ENCODE measurements around the gene ANKRD24.

ANKRD24 gene

GRCh38 chr19:4225885-4226284, 43.4 kb downstream of the ANKRD24 start:
- H3K27me3 ChIP-seq (ENCODE audit: control insufficient read depth in 1 of 2, insufficient read depth in 1 of 2, low read length in 2 of 2), result peaks cover 0 to 44% of the 10 kb centered on the region in 2 experiments
- no peak overlapping the region for H2BK12ac ChIP-seq (ENCODE audit: low read length in 2 of 2)
- no peak overlapping the region for H3K18ac ChIP-seq (ENCODE audit: low read depth in 1 of 2, low read length in 2 of 2)
- H3K9me3 ChIP-seq (ENCODE audit: control insufficient read depth, low read length), result no peaks in the 10 kb centered on the region
- H3K14ac ChIP-seq (ENCODE audit: low read length in 2 of 2), result no peak overlapping the region
- no peak overlapping the region for H3K4me3 ChIP-seq (ENCODE audit: insufficient read depth in 1 of 2, low read depth in 1 of 2, low read length in 2 of 2)
- no peak for DNase-seq
- no peak overlapping the region for H3K4me2 ChIP-seq (ENCODE audit: low read length, poor library complexity, severe bottlenecking)
- H3K4ac ChIP-seq (ENCODE audit: low read depth in 1 of 2, low read length in 2 of 2), result no peak overlapping the region
- WGBS, result 86% methylated on average over 8 of the region's 8 CpGs
- no peak overlapping the region for H4K91ac ChIP-seq (ENCODE audit: low read length)
- H3K23ac ChIP-seq (ENCODE audit: low read length in 2 of 2), result no peak overlapping the region
- H2BK5ac ChIP-seq (ENCODE audit: low read depth, low read length, poor library complexity, severe bottlenecking), result no peak overlapping the region
- no peak overlapping the region for H2BK120ac ChIP-seq (ENCODE audit: low read depth, low read length)
- H2AFZ ChIP-seq (ENCODE audit: low read depth, low read length), result no peak overlapping the region
- peak overlapping the region; percentile 55 for H2BK15ac ChIP-seq (ENCODE audit: low read depth, poor library complexity, severe bottlenecking)
- H4K8ac ChIP-seq (ENCODE audit: low read length), result no peak overlapping the region
- H2AK5ac ChIP-seq (ENCODE audit: low read length, severe bottlenecking), result no peak overlapping the region
- no peak overlapping the region for H3K9ac ChIP-seq (ENCODE audit: low read length)
- no peaks in the 10 kb centered on the region for H3K36me3 ChIP-seq (ENCODE audit: control insufficient read depth in 1 of 2, insufficient read depth in 2 of 2, low read depth in 1 of 2, low read length in 2 of 2)
- H3K27ac ChIP-seq (ENCODE audit: low read length, poor library complexity, severe bottlenecking), result no peak overlapping the region
- no peaks in the 10 kb centered on the region for H3K79me1 ChIP-seq (replicated peaks; ENCODE audit: low read length, poor library complexity, severe bottlenecking)
- H3K4me1 ChIP-seq (ENCODE audit: control insufficient read depth, insufficient read depth, low read depth, low read length), result peaks cover 15% of the 10 kb centered on the region

- Histone ChIP-seq H3K14ac (ENCODE audit: low read length in 2 of 2) (peak overlapping the region in 1 of 2 experiments; percentile 31), H3K4me3 (ENCODE audit: insufficient read depth in 1 of 2, low read depth in 1 of 2, low read length in 2 of 2) (no peak overlapping the region), H3K27ac (ENCODE audit: low read length, poor library complexity, severe bottlenecking) (no peak overlapping the region), H3K18ac (ENCODE audit: low read depth in 1 of 2, low read length in 2 of 2) (no peak overlapping the region), H3K9me3 (ENCODE audit: control insufficient read depth, low read length) (no peaks in the 10 kb centered on the region), H2BK15ac (ENCODE audit: low read depth, poor library complexity, severe bottlenecking) (no peak overlapping the region), H2BK12ac (ENCODE audit: low read length in 2 of 2) (peak overlapping the region; percentile 38), H2AK5ac (ENCODE audit: low read length, severe bottlenecking) (peak overlapping the region; percentile 1), H3K4ac (ENCODE audit: low read depth in 1 of 2, low read length in 2 of 2) (peak overlapping the region in 1 of 2 experiments; percentile 49), H3K4me2 (ENCODE audit: low read length, poor library complexity, severe bottlenecking) (no peak overlapping the region), H2AFZ (ENCODE audit: low read depth, low read length) (no peak overlapping the region), H3K27me3 (ENCODE audit: control insufficient read depth in 1 of 2, insufficient read depth in 1 of 2, low read length in 2 of 2) (peaks cover 0 to 39% of the 10 kb centered on the region in 2 experiments), H3K9ac (ENCODE audit: low read length) (no peak overlapping the region), H4K91ac (ENCODE audit: low read length) (no peak overlapping the region), H2BK5ac (ENCODE audit: low read depth, low read length, poor library complexity, severe bottlenecking) (no peak overlapping the region), H4K8ac (ENCODE audit: low read length) (no peak overlapping the region), H3K79me1 (replicated peaks; ENCODE audit: low read length, poor library complexity, severe bottlenecking) (no peaks in the 10 kb centered on the region), H3K4me1 (ENCODE audit: control insufficient read depth, insufficient read depth, low read depth, low read length) (peaks cover 13% of the 10 kb centered on the region), H3K23ac (ENCODE audit: low read length in 2 of 2) (no peak overlapping the region), H2BK120ac (ENCODE audit: low read depth, low read length) (no peak overlapping the region), H3K36me3 (ENCODE audit: control insufficient read depth in 1 of 2, insufficient read depth in 2 of 2, low read depth in 1 of 2, low read length in 2 of 2) (no peaks in the 10 kb centered on the region)
- DNase-seq, result no peak
Measured at GRCh38 chr19:4227771-4228170, 45.3 kb downstream of the ANKRD24 start.

GRCh38 chr19:4228765-4229178, 46.3 kb downstream of the ANKRD24 start:
- peak overlapping the region; percentile 63 for H4K8ac ChIP-seq (ENCODE audit: low read length)
- H2BK15ac ChIP-seq (ENCODE audit: low read depth, poor library complexity, severe bottlenecking), result peak overlapping the region; percentile 37
- no peak overlapping the region for H2BK5ac ChIP-seq (ENCODE audit: low read depth, low read length, poor library complexity, severe bottlenecking)
- peak overlapping the region in 1 of 2 experiments; percentile 62 for H3K18ac ChIP-seq (ENCODE audit: low read depth in 1 of 2, low read length in 2 of 2)
- no peak overlapping the region for H3K4me3 ChIP-seq (ENCODE audit: insufficient read depth in 1 of 2, low read depth in 1 of 2, low read length in 2 of 2)
- peak overlapping the region in 1 of 2 experiments; percentile 19 for H3K14ac ChIP-seq (ENCODE audit: low read length in 2 of 2)
- DNase-seq, result no peak
- peaks cover 16% of the 10 kb centered on the region for H3K4me1 ChIP-seq (ENCODE audit: control insufficient read depth, insufficient read depth, low read depth, low read length)
- no peaks in the 10 kb centered on the region for H3K36me3 ChIP-seq (ENCODE audit: control insufficient read depth in 1 of 2, insufficient read depth in 2 of 2, low read depth in 1 of 2, low read length in 2 of 2)
- H3K27ac ChIP-seq (ENCODE audit: low read length, poor library complexity, severe bottlenecking), result peak overlapping the region; percentile 48
- WGBS, result 77% methylated on average over 2 of the region's 2 CpGs
- peaks cover 0 to 43% of the 10 kb centered on the region in 2 experiments for H3K27me3 ChIP-seq (ENCODE audit: control insufficient read depth in 1 of 2, insufficient read depth in 1 of 2, low read length in 2 of 2)
- no peak overlapping the region for H3K4ac ChIP-seq (ENCODE audit: low read depth in 1 of 2, low read length in 2 of 2)
- no peak overlapping the region for H3K23ac ChIP-seq (ENCODE audit: low read length in 2 of 2)
- peak overlapping the region; percentile 6 for H3K4me2 ChIP-seq (ENCODE audit: low read length, poor library complexity, severe bottlenecking)
- peak overlapping the region in 1 of 2 experiments; percentile 6 for H2BK12ac ChIP-seq (ENCODE audit: low read length in 2 of 2)
- H2AK5ac ChIP-seq (ENCODE audit: low read length, severe bottlenecking), result peak overlapping the region; percentile 1
- H3K9me3 ChIP-seq (ENCODE audit: control insufficient read depth, low read length), result no peaks in the 10 kb centered on the region
- H2AFZ ChIP-seq (ENCODE audit: low read depth, low read length), result peak overlapping the region; percentile 86
- H3K79me1 ChIP-seq (replicated peaks; ENCODE audit: low read length, poor library complexity, severe bottlenecking), result no peaks in the 10 kb centered on the region
- H4K91ac ChIP-seq (ENCODE audit: low read length), result no peak overlapping the region
- no peak overlapping the region for H2BK120ac ChIP-seq (ENCODE audit: low read depth, low read length)
- no peak overlapping the region for H3K9ac ChIP-seq (ENCODE audit: low read length)

GRCh38 chr19:4229179-4229931, 46.9 kb downstream of the ANKRD24 start, which contains the start of gene EBI3:
Gene EBI3, plus strand, starts transcription at chr19:4229523. Its CDS starts 28 bp downstream, at chr19:4229551.
- Histone ChIP-seq H3K27ac (ENCODE audit: low read length, poor library complexity, severe bottlenecking) (peak within 1 kb of the TSS; percentile 67), H3K79me1 (replicated peaks; ENCODE audit: low read length, poor library complexity, severe bottlenecking) (no peaks in the 10 kb centered on the region), H2BK120ac (ENCODE audit: low read depth, low read length) (no peak within 1 kb of the TSS), H3K4me1 (ENCODE audit: control insufficient read depth, insufficient read depth, low read depth, low read length) (peaks cover 14% of the 10 kb centered on the region), H3K14ac (ENCODE audit: low read length in 2 of 2) (peak within 1 kb of the TSS in 1 of 2 experiments; percentile 19), H2AK5ac (ENCODE audit: low read length, severe bottlenecking) (peak within 1 kb of the TSS; percentile 67), H2BK5ac (ENCODE audit: low read depth, low read length, poor library complexity, severe bottlenecking) (peak within 1 kb of the TSS; percentile 9), H3K9ac (ENCODE audit: low read length) (no peak within 1 kb of the TSS), H3K23ac (ENCODE audit: low read length in 2 of 2) (no peak within 1 kb of the TSS), H3K18ac (ENCODE audit: low read depth in 1 of 2, low read length in 2 of 2) (peak within 1 kb of the TSS; percentile 17 to 75), H3K36me3 (ENCODE audit: control insufficient read depth in 1 of 2, insufficient read depth in 2 of 2, low read depth in 1 of 2, low read length in 2 of 2) (peaks cover 0 to under 1% of the 10 kb centered on the region in 2 experiments), H3K4ac (ENCODE audit: low read depth in 1 of 2, low read length in 2 of 2) (peak within 1 kb of the TSS in 1 of 2 experiments; percentile 58), H2BK15ac (ENCODE audit: low read depth, poor library complexity, severe bottlenecking) (peak within 1 kb of the TSS; percentile 45), H2BK12ac (ENCODE audit: low read length in 2 of 2) (peak within 1 kb of the TSS; percentile 6 to 95), H4K91ac (ENCODE audit: low read length) (peak within 1 kb of the TSS; percentile 5), H3K4me3 (ENCODE audit: insufficient read depth in 1 of 2, low read depth in 1 of 2, low read length in 2 of 2) (peak within 1 kb of the TSS in 1 of 2 experiments; percentile 3), H3K27me3 (ENCODE audit: control insufficient read depth in 1 of 2, insufficient read depth in 1 of 2, low read length in 2 of 2) (peaks cover 0 to 44% of the 10 kb centered on the region in 2 experiments), H4K8ac (ENCODE audit: low read length) (peak within 1 kb of the TSS; percentile 63), H3K4me2 (ENCODE audit: low read length, poor library complexity, severe bottlenecking) (peak within 1 kb of the TSS; percentile 6), H3K9me3 (ENCODE audit: control insufficient read depth, low read length) (no peaks in the 10 kb centered on the region), H2AFZ (ENCODE audit: low read depth, low read length) (peak within 1 kb of the TSS; percentile 86)
- peak; percentile 80 for DNase-seq
- WGBS, result 24% methylated on average over 16 of the region's 19 CpGs

Data from mesenchymal stem cell (in vitro differentiated cells and primary cell).